ENCODE measurements around the gene BORCS5. TPM values are rescaled to one million over a fixed set of nuclear protein-coding genes. Genes with fewer than 3 reads are reported as not detected.

The BORCS5 gene
- total and polyA plus RNA-seq, 4 donors = 13.3 to 28.1 (median 14.4) TPM

DNA sequence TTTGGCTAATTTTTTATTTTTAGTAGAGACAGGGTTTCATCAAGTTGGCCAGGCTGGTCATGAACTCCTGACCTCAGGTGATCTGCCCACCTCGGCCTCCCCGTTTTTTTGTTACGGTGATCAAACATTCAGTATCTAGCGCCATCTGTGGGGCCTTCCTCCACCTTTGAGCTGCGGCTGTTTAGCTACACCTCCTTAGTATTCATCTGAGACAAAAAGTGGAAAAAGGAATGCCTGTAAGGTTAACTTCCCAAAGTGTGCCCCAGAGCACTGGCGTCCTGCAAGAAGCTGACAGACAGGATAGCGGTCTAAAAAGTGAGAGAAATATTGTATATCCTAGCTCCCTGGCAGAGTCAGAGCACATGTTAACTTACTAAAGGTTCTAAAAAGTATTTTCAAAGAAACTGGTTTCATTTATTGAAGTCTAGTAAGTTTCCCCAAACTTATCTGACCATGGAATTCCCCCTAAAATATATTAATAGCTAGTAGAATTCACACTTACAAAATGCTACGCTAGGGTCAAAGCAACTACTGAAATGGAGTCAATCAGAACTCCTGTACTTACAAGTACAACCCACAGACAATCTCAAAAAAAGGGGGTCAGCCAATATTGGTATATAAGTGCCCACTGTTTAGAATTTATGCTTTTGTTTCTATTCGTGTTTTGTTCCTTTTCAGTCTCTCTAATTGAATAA is 146.7 kb downstream of the BORCS5 start:
- no CpG with 5 or more reads among the region's 9 CpGs for WGBS (ENCODE audit: insufficient coverage)
- Histone ChIP-seq H3K4me1 (ENCODE audit: control insufficient read depth, insufficient read depth, low read length) (peaks cover 7% of the 10 kb centered on the region), H3K9me3 (ENCODE audit: control insufficient read depth, insufficient read depth, low read length) (no peaks in the 10 kb centered on the region), H3K36me3 (ENCODE audit: control insufficient read depth, insufficient read depth, low read length) (no peaks in the 10 kb centered on the region), H3K27ac (ENCODE audit: low read depth, low read length) (no peak overlapping the region), H3K4me3 (ENCODE audit: low read depth, low read length) (no peak overlapping the region), H3K27me3 (ENCODE audit: control insufficient read depth, insufficient read depth, low read length) (no peaks in the 10 kb centered on the region)
- DNase-seq (ENCODE audit: low read depth in 4 of 6, low spot score in 6 of 6) = no peak

DNA sequence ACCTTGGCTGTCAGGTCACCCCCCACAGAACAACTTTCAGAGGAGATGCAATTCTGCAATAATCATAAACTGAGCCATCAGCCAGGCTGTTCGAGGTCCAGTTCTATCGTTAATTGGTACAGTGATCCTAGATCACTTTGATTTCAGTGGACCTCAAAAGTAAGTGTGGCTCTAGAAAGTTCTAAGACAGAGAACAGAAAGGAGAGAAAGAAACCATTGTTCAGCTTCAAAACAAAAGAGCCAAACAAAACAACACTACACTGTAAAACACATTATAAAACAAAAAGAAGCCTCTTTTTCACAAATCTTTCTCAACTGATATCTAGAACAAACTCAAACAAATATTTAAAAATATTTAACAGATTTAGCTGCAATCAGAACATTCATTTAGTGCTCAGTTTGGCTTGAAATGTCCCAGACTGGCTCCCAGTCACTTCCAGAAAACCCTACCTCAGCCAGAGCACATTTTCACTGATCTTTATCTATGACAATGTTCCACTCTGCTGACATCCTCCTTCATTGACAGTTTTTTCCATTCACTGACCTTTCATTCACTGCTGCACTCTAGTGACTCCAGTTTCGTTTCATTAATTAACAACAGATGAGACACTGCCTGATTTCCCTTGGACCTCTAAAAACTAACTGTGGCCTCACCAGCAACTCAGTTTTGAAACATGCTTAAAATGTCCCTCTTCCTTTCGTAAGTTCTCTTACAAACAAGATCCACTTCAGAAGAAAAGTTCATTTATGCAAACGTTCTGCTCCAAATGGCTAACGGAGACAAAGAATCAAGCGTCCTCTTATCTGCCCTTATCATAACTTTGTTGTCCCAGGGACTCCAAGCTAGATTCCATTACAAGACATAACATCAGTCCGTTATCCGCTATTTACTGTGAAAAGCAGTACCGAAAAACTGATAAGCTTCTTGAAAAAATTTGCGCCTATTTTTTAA is 148.9 kb downstream of the BORCS5 start:
- peaks cover 7% of the 10 kb centered on the region for H3K4me1 ChIP-seq (ENCODE audit: control insufficient read depth, insufficient read depth, low read length)
- DNase-seq (ENCODE audit: low read depth in 4 of 6, low spot score in 6 of 6) = peak in 1 of 6 donors; percentile 51
- H3K4me3 ChIP-seq (ENCODE audit: low read depth, low read length) = no peak overlapping the region
- WGBS (ENCODE audit: insufficient coverage) = 55% methylated on average over 9 of the region's 11 CpGs
- H3K36me3 ChIP-seq (ENCODE audit: control insufficient read depth, insufficient read depth, low read length) = no peaks in the 10 kb centered on the region
- no peaks in the 10 kb centered on the region for H3K27me3 ChIP-seq (ENCODE audit: control insufficient read depth, insufficient read depth, low read length)
- H3K27ac ChIP-seq (ENCODE audit: low read depth, low read length) = peak overlapping the region; percentile 77
- no peaks in the 10 kb centered on the region for H3K9me3 ChIP-seq (ENCODE audit: control insufficient read depth, insufficient read depth, low read length)

DNA sequence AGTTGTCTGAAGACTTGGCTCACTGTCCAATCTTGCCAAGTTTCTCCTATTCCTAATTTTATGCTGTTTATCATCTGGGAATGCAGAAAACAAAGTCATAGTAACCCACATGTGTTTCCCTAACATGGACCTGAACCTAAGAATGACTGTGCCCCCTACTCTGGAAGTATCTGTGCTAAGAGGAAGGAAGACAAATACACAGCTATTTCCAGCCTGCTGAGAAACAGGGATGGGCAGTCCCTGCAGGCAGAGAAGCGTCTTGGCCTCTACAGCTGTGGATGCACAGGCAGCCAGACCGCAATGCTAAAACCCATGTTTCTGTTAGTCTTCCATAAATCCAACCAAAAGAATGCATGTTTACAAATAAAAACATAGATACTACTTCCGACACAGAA is 149.6 kb downstream of the BORCS5 start:
- no peak overlapping the region for H3K4me3 ChIP-seq (ENCODE audit: low read depth, low read length)
- H3K9me3 ChIP-seq (ENCODE audit: control insufficient read depth, insufficient read depth, low read length) = no peaks in the 10 kb centered on the region
- H3K36me3 ChIP-seq (ENCODE audit: control insufficient read depth, insufficient read depth, low read length) = no peaks in the 10 kb centered on the region
- DNase-seq (ENCODE audit: low read depth in 4 of 6, low spot score in 6 of 6) = peak in 1 of 6 donors; percentile 47
- H3K4me1 ChIP-seq (ENCODE audit: control insufficient read depth, insufficient read depth, low read length) = peaks cover 7% of the 10 kb centered on the region
- no peaks in the 10 kb centered on the region for H3K27me3 ChIP-seq (ENCODE audit: control insufficient read depth, insufficient read depth, low read length)
- WGBS (ENCODE audit: insufficient coverage) = 65% methylated on average over 3 of the region's 3 CpGs
- peak overlapping the region; percentile 77 for H3K27ac ChIP-seq (ENCODE audit: low read depth, low read length)

DNA sequence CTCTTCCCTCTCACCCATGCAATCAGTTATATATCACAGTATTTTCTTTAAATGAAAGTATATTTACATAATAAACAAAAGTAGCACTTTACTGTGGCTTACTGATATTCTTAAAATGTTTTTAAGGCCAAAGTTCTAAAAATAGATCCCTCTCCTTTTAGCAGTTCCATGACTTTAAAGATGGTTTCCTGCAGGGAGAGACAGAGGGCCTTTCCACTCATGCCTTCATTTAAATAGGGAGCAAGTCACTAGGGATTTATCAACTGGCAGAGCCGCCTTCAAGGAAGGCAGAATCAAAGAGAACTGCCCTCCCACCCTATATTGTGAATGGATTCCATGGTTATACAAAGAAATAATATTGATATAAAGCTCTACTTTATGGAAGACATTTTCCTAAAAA is 150.2 kb downstream of the BORCS5 start:
- Histone ChIP-seq H3K4me3 (ENCODE audit: low read depth, low read length) (no peak overlapping the region), H3K36me3 (ENCODE audit: control insufficient read depth, insufficient read depth, low read length) (no peaks in the 10 kb centered on the region), H3K4me1 (ENCODE audit: control insufficient read depth, insufficient read depth, low read length) (peaks cover 7% of the 10 kb centered on the region), H3K27me3 (ENCODE audit: control insufficient read depth, insufficient read depth, low read length) (no peaks in the 10 kb centered on the region), H3K27ac (ENCODE audit: low read depth, low read length) (peak overlapping the region; percentile 77), H3K9me3 (ENCODE audit: control insufficient read depth, insufficient read depth, low read length) (no peaks in the 10 kb centered on the region)
- WGBS (ENCODE audit: insufficient coverage) = no CpG with 5 or more reads among the region's 1 CpG
- DNase-seq (ENCODE audit: low read depth in 4 of 6, low spot score in 6 of 6) = no peak

DNA sequence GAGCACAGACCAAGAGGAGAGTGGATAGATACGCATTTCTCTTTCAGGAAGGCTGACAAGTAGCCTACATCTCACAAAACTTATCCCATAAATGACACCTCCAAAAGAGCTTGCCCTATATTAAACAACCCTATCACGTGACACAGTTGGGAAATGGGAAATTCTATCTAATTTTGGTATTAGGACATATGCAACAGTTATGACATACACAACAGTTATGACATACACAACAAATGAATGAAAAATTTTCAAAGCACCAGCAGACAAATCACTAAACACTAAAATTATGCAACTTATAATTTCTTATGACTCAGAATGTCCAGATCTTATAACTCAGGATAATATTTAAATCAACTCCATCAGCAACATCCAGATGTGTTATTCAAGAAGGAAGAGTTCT is 151.7 kb downstream of the BORCS5 start:
- H3K9me3 ChIP-seq (ENCODE audit: control insufficient read depth, insufficient read depth, low read length) = no peaks in the 10 kb centered on the region
- H3K4me3 ChIP-seq (ENCODE audit: low read depth, low read length) = no peak overlapping the region
- no CpG with 5 or more reads among the region's 2 CpGs for WGBS (ENCODE audit: insufficient coverage)
- H3K4me1 ChIP-seq (ENCODE audit: control insufficient read depth, insufficient read depth, low read length) = peaks cover 7% of the 10 kb centered on the region
- H3K36me3 ChIP-seq (ENCODE audit: control insufficient read depth, insufficient read depth, low read length) = no peaks in the 10 kb centered on the region
- no peaks in the 10 kb centered on the region for H3K27me3 ChIP-seq (ENCODE audit: control insufficient read depth, insufficient read depth, low read length)
- DNase-seq (ENCODE audit: low read depth in 4 of 6, low spot score in 6 of 6) = no peak
- no peak overlapping the region for H3K27ac ChIP-seq (ENCODE audit: low read depth, low read length)

DNA sequence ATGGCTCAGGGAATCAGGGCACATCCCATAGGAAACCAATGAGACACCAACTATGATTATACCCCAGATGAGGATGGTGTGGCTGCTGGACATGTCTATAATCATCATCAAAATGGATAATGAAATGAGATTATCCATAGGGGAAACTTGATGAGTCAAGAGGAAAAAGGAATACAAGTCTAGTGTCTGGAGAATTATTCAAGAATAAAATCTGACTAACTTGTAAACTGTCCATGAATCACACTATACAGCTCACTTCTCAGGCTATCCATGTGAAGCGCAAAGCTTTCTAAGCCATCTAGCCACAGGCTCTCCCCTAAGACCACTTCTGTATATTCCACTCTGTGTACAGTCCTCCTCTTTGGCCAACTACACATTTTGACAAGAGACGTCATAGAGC is 153.3 kb downstream of the BORCS5 start:
- DNase-seq (ENCODE audit: low read depth in 4 of 6, low spot score in 6 of 6) = no peak
- H3K27me3 ChIP-seq (ENCODE audit: control insufficient read depth, insufficient read depth, low read length) = no peaks in the 10 kb centered on the region
- peaks cover 7% of the 10 kb centered on the region for H3K4me1 ChIP-seq (ENCODE audit: control insufficient read depth, insufficient read depth, low read length)
- no peaks in the 10 kb centered on the region for H3K36me3 ChIP-seq (ENCODE audit: control insufficient read depth, insufficient read depth, low read length)
- H3K4me3 ChIP-seq (ENCODE audit: low read depth, low read length) = no peak overlapping the region
- no peak overlapping the region for H3K27ac ChIP-seq (ENCODE audit: low read depth, low read length)
- 100% methylated on average over 1 of the region's 2 CpGs for WGBS (ENCODE audit: insufficient coverage)
- no peaks in the 10 kb centered on the region for H3K9me3 ChIP-seq (ENCODE audit: control insufficient read depth, insufficient read depth, low read length)

DNA sequence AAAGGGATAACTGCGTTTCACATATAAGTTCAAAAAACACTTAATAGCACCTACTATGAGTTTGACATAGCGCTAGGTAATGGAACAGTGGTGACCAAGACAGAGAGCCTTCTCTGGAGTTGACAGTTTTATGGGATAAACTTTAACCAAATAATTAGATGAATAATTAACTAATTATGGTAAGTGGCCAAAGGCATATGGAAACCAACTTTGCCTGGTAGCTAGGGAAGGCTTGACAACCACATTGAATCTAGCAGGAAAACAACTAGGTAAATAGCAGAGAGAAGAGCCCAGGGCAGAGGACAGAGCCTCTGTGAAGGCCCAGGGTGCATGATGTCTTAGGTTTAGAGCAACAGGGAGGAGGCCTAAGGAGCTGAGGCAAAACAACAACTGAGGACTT is 153.7 kb downstream of the BORCS5 start:
- no peak for DNase-seq (ENCODE audit: low read depth in 4 of 6, low spot score in 6 of 6)
- no peak overlapping the region for H3K27ac ChIP-seq (ENCODE audit: low read depth, low read length)
- H3K9me3 ChIP-seq (ENCODE audit: control insufficient read depth, insufficient read depth, low read length) = no peaks in the 10 kb centered on the region
- no peaks in the 10 kb centered on the region for H3K36me3 ChIP-seq (ENCODE audit: control insufficient read depth, insufficient read depth, low read length)
- no peak overlapping the region for H3K4me3 ChIP-seq (ENCODE audit: low read depth, low read length)
- peaks cover 7% of the 10 kb centered on the region for H3K4me1 ChIP-seq (ENCODE audit: control insufficient read depth, insufficient read depth, low read length)
- H3K27me3 ChIP-seq (ENCODE audit: control insufficient read depth, insufficient read depth, low read length) = no peaks in the 10 kb centered on the region
- no CpG with 5 or more reads among the region's 2 CpGs for WGBS (ENCODE audit: insufficient coverage)

DNA sequence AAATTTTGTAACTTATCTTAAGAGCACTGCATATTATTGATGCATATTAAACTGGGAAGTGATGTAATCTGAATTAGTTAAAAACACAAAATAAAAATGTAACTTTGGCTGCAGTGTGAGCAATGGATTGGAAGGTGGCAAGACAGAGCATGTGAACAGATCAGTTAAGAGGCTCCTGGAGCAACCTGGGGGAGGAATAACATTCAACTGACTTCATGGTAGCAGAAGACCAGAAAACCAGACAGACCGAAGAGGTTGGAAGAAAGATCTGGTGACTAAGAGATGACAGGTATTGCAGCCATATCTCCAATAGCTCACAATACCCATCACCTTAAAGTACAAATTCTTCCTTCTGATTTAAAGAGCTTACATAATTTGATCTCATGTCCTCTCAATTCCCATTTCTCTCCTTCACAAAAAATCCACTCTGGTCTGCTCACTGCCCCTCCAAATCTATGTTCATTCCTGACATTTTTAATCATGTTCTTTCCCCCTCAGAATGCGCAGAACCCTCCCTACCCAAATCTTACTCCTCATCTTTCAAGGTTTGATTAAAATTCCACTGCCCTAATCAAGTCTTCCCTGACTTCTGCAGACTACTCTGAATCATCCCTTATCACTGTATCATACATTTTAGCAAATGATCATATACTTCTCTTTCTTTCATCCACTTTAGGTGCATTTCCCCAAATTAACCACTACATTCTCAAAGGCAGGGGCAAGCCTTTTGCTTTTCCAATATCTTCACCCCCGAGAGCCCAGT is 154.3 kb downstream of the BORCS5 start:
- Histone ChIP-seq H3K27me3 (ENCODE audit: control insufficient read depth, insufficient read depth, low read length) (no peaks in the 10 kb centered on the region), H3K4me1 (ENCODE audit: control insufficient read depth, insufficient read depth, low read length) (peaks cover 7% of the 10 kb centered on the region), H3K36me3 (ENCODE audit: control insufficient read depth, insufficient read depth, low read length) (no peaks in the 10 kb centered on the region), H3K9me3 (ENCODE audit: control insufficient read depth, insufficient read depth, low read length) (no peaks in the 10 kb centered on the region), H3K27ac (ENCODE audit: low read depth, low read length) (no peak overlapping the region), H3K4me3 (ENCODE audit: low read depth, low read length) (no peak overlapping the region)
- 93% methylated on average over 1 of the region's 3 CpGs for WGBS (ENCODE audit: insufficient coverage)
- DNase-seq (ENCODE audit: low read depth in 4 of 6, low spot score in 6 of 6) = no peak

DNA sequence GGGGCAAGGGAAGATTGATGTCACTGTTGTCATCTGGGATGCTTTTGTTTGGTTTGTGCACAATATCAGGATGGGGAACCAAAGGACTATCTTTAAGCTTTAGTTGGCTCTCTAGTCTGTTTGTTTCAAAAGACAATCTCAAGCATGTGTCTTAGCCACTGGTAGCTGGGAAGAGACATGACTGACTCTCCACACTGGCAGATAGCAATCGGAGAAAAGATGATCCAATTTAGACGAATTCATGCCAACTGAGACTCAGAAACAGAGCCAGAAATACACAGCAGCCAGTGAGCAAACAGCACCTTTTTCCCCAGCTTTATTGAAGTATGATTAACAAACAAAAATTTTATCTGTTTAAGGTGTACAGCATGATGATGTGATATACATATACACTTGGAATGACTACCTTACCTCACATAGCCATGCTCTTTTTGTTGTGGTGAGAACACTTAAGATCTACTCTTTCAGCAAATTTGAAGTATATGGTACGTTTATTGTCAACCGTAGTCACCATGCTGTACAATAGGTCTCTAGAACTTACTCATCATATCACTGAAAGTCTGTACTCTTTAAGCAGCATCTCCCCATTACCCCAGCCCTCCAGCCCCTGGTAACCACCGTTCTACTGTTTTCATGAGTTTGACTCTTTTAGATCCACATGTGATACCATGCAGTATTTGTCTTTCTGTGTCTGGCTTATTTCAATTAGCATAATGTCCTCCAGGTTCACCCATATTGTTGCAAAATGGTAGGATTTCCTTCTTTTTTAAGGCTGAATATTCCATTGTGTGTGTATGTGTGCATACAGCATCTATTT is 155.2 kb downstream of the BORCS5 start:
- Histone ChIP-seq H3K4me3 (ENCODE audit: low read depth, low read length) (no peak overlapping the region), H3K9me3 (ENCODE audit: control insufficient read depth, insufficient read depth, low read length) (no peaks in the 10 kb centered on the region), H3K27ac (ENCODE audit: low read depth, low read length) (no peak overlapping the region), H3K4me1 (ENCODE audit: control insufficient read depth, insufficient read depth, low read length) (peaks cover 4% of the 10 kb centered on the region), H3K36me3 (ENCODE audit: control insufficient read depth, insufficient read depth, low read length) (no peaks in the 10 kb centered on the region), H3K27me3 (ENCODE audit: control insufficient read depth, insufficient read depth, low read length) (no peaks in the 10 kb centered on the region)
- WGBS (ENCODE audit: insufficient coverage) = 93% methylated on average over 2 of the region's 5 CpGs
- DNase-seq (ENCODE audit: low read depth in 4 of 6, low spot score in 6 of 6) = no peak

Measured in spinal cord (tissue), 10 donors.